Keratinocyte (primary cell): ENCODE results near the gene KSR1. TPM values are rescaled to one million over a fixed set of nuclear protein-coding genes. Genes with fewer than 3 reads are reported as not detected.
"Not testable (repeated sequence)": the region's sequence is repeated elsewhere in the genome, so short reads cannot be mapped to it uniquely, and the experiment has no call there.

Experiments
- DNase-seq: peaks from one replicate; pipeline ENCODE4 v3.0.0-alpha.2; 2011; ENCODE audit warnings: low read depth, missing footprints, low spot score
- FAIRE-seq: peaks from 2 replicates; lab custom pipeline; 2011; peaks lifted over from hg19 to GRCh38; lab: Jason Lieb, UNC
- H2AFZ ChIP-seq: 2 replicates; pipeline ENCODE4 v1.6.0; 2012; ENCODE audit warnings: low read length, control low read depth, inconsistent platforms; ENCODE audit not compliant: control insufficient read depth
- H3K27ac ChIP-seq: 2 replicates; pipeline ENCODE4 v1.5.1; 2011; ENCODE audit warnings: low read length; ENCODE audit not compliant: control insufficient read depth, insufficient read depth
- H3K27me3 ChIP-seq: 3 replicates; pipeline ENCODE4 v1.6.0; 2011; ENCODE audit warnings: low read length; ENCODE audit not compliant: control insufficient read depth, insufficient read depth; ENCODE audit errors: extremely low read depth
- H3K36me3 ChIP-seq, 2 experiments: 2 replicates in 1 of 2; 3 replicates in 1 of 2; pipeline ENCODE4 v1.5.1; 2011; ENCODE audit warnings: low read length in 2 of 2, mild to moderate bottlenecking in 1 of 2; ENCODE audit not compliant: control insufficient read depth in 2 of 2, insufficient read depth in 2 of 2; ENCODE audit errors: extremely low read depth in 1 of 2
- H3K4me1 ChIP-seq: 3 replicates; pipeline ENCODE4 v1.5.1; 2011; ENCODE audit warnings: low read length; ENCODE audit not compliant: control insufficient read depth, insufficient read depth; ENCODE audit errors: extremely low read depth
- H3K4me2 ChIP-seq: 3 replicates; pipeline ENCODE4 v1.6.0; 2011; ENCODE audit warnings: low read depth, low read length; ENCODE audit not compliant: control insufficient read depth, insufficient read depth; ENCODE audit errors: extremely low read depth
- H3K4me3 ChIP-seq, 3 experiments: fragments of 200-600 bp in 1 of 3; sonication (generic) in 1 of 3; 2 replicates in 2 of 3; 3 replicates in 1 of 3; pipeline ENCODE4 v1.5.1; 2011 to 2016; ENCODE audit warnings: low read length in 3 of 3, mild to moderate bottlenecking in 3 of 3, control low read depth in 2 of 3, inconsistent platforms in 1 of 3, low read depth in 1 of 3, mixed read lengths in 1 of 3, mixed run types in 1 of 3, moderate library complexity in 1 of 3; ENCODE audit not compliant: control insufficient read depth in 2 of 3, insufficient read depth in 2 of 3; ENCODE audit errors: extremely low read depth in 1 of 3
- H3K79me2 ChIP-seq: 2 replicates; pipeline ENCODE4 v1.6.0; 2012; ENCODE audit warnings: low read length; ENCODE audit not compliant: control insufficient read depth, insufficient read depth
- H3K9ac ChIP-seq: 3 replicates; pipeline ENCODE4 v1.6.0; 2011; ENCODE audit warnings: low read length; ENCODE audit not compliant: control insufficient read depth, insufficient read depth; ENCODE audit errors: extremely low read depth
- H3K9me1 ChIP-seq: 3 replicates; pipeline ENCODE4 v1.6.0; 2011; ENCODE audit warnings: low read length; ENCODE audit not compliant: control insufficient read depth, insufficient read depth; ENCODE audit errors: extremely low read depth
- H3K9me3 ChIP-seq: 2 replicates; pipeline ENCODE4 v1.5.1; 2012; ENCODE audit warnings: low read depth, low read length; ENCODE audit not compliant: control insufficient read depth
- H4K20me1 ChIP-seq: 3 replicates; pipeline ENCODE4 v1.6.0; 2011; ENCODE audit warnings: low read length; ENCODE audit not compliant: control insufficient read depth, insufficient read depth; ENCODE audit errors: extremely low read depth
- EZH2 ChIP-seq: IDR thresholded peaks from one replicate; pipeline ENCODE4 v1.6.1; 2012; ENCODE audit warnings: inconsistent platforms, mild to moderate bottlenecking, low read length, moderate library complexity
- dilution Hi-C: fragments of 300-500 bp; cut with MboI; formaldehyde crosslinking; loops from one replicate; pipeline ENCODE4 v1.7.0; 2020; ENCODE audit warnings: low sequenced_read_pairs; ENCODE audit not compliant: extremely low pct_ligation_motif_present
- polyA plus RNA-seq, 5 experiments: library from polyadenylated mRNA; depleted of rRNA in 3 of 5; stranded (reverse) in 3 of 5; stranded (forward) in 1 of 5; unstranded in 1 of 5; fragments of >200 nt; gene quantifications; 1 replicate in 1 of 5; 2 replicates in 3 of 5; 3 replicates in 1 of 5; pipeline versions ENCODE4 v1.2.1 to v1.2.3, GENCODE V29; 2011 to 2012; ENCODE audit warnings: missing spikeins in 2 of 5, low read depth in 1 of 5, low replicate concordance in 1 of 5
- TF ChIP-seq, protein P1 (sequence below), 3 experiments: IDR thresholded peaks in 1 of 3; conservative IDR thresholded peaks in 1 of 3; optimal IDR thresholded peaks in 1 of 3; 2 replicates in 2 of 3; 3 replicates in 1 of 3; pipeline versions ENCODE3 to v1.5.1; 2011; ENCODE audit warnings: low read length in 3 of 3, mild to moderate bottlenecking in 3 of 3, moderate library complexity in 2 of 3, control low read depth in 1 of 3, inconsistent platforms in 1 of 3; ENCODE audit not compliant: insufficient read depth in 2 of 3; ENCODE audit errors: extremely low read depth in 1 of 3

KSR1 gene
- polyA plus RNA-seq, 1 donor (not counting 4 experiments of a cell fraction or from before 2014, with no cell fraction given) = 1.3 TPM

DNA sequence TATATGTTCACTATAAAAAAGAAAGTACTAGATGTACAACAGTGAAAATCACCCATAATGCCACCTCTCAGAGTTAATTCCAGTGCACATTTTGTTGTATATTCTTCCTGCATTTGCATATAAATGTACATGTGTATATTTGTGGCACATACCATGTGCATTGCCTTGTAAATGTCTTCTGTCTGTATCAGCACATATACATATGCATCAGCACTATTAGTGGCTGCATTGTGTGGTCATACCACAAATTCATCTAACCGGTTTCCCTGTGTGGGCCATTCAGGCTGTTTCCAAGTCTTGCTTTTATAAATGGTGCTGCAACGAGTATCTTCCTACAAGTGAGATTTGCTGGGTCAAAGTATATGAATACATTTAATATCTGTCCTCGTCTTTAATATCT lies 6.5 kb downstream of the KSR1 start:
- Histone ChIP-seq H3K27ac (no peak overlapping the region), H3K79me2 (no peaks in the 10 kb centered on the region), H3K27me3 (peaks cover 3% of the 10 kb centered on the region), H4K20me1 (no peaks in the 10 kb centered on the region), H3K36me3 (no peaks in the 10 kb centered on the region), H3K9me1 (no peaks in the 10 kb centered on the region), H3K4me1 (no peaks in the 10 kb centered on the region), H3K4me3 (no peak overlapping the region), H3K4me2 (no peak overlapping the region), H2AFZ (no peak overlapping the region), H3K9me3 (no peaks in the 10 kb centered on the region), H3K9ac (no peak overlapping the region)
- FAIRE-seq (no peak), DNase-seq (no peak)
- dilution Hi-C loops = no loop called here
- no peak for TF ChIP-seq EZH2

DNA sequence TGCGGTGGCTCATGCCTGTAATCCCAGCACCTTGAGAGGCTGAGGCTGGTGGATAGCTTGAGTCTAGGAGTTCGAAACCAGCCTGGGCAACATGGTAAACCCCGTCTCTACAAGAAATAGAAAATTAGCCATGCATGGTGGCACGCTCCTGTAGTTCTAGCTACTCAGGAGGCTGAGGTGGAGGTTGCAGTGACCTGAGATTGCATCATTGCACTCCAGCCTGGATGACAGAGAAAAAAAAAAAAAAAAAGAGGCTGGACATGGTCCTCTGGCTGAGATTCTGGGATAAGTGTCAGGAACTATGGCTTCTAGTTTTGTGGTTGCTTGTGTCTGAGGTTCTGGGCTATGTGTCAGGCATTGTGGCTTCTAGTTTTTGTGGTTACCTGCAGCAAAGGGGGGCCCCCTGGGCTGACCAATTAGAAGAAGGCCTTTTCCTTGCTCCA lies 7.0 kb downstream of the KSR1 start:
- no peak for FAIRE-seq
- dilution Hi-C loops = no loop called here
- Histone ChIP-seq H3K4me1 (no peaks in the 10 kb centered on the region), H3K9me1 (no peaks in the 10 kb centered on the region), H4K20me1 (no peaks in the 10 kb centered on the region), H3K9me3 (no peaks in the 10 kb centered on the region), H3K4me3 (no peak overlapping the region), H3K27ac (no peak overlapping the region), H2AFZ (no peak overlapping the region), H3K79me2 (no peaks in the 10 kb centered on the region), H3K9ac (no peak overlapping the region), H3K27me3 (peaks cover 3% of the 10 kb centered on the region), H3K36me3 (no peaks in the 10 kb centered on the region), H3K4me2 (no peak overlapping the region)
- TF ChIP-seq, protein P1, sequence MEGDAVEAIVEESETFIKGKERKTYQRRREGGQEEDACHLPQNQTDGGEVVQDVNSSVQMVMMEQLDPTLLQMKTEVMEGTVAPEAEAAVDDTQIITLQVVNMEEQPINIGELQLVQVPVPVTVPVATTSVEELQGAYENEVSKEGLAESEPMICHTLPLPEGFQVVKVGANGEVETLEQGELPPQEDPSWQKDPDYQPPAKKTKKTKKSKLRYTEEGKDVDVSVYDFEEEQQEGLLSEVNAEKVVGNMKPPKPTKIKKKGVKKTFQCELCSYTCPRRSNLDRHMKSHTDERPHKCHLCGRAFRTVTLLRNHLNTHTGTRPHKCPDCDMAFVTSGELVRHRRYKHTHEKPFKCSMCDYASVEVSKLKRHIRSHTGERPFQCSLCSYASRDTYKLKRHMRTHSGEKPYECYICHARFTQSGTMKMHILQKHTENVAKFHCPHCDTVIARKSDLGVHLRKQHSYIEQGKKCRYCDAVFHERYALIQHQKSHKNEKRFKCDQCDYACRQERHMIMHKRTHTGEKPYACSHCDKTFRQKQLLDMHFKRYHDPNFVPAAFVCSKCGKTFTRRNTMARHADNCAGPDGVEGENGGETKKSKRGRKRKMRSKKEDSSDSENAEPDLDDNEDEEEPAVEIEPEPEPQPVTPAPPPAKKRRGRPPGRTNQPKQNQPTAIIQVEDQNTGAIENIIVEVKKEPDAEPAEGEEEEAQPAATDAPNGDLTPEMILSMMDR (optimal IDR thresholded peaks at IDR 0.05 in 1 of 3, IDR thresholded peaks at IDR 0.05 in 1 of 3, conservative IDR thresholded peaks at IDR 0.05 in 1 of 3; ENCODE audit: extremely low read depth in 1 of 3, insufficient read depth in 2 of 3, low read length in 3 of 3) = no peak
- no peak for TF ChIP-seq EZH2
- no peak for DNase-seq

DNA sequence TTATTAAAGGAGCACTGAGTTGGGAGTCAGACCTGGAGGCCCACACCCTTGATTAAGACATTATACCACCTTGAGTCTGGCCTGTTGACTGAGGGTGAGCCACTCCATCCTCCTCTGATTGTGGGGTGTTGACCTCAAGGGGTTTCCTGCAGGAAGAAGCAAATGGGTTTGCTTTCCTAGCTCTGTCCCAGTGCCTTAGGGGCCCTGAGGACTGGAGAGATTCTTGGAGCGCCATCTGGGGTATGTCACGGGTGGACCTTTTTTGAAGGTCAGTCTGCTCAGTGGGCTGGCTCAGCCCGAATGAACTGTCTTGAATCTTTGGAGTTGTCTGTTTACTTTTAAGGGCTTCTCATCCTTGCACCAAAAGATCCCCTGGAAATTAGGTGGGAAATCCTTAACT lies 7.8 kb downstream of the KSR1 start:
- dilution Hi-C loops, H3K9me1 ChIP-seq, H3K4me2 ChIP-seq, DNase-seq, H4K20me1 ChIP-seq, H3K9me3 ChIP-seq, H3K4me3 ChIP-seq, H2AFZ ChIP-seq, H3K27me3 ChIP-seq, H3K4me1 ChIP-seq, H3K79me2 ChIP-seq, H3K27ac ChIP-seq, FAIRE-seq, H3K9ac ChIP-seq, H3K36me3 ChIP-seq: not testable (repeated sequence)
